NCI-H2081 (cell line): ENCODE data around the gene NDUFAF2.
"Not testable (repeated sequence)": the region's sequence is repeated elsewhere in the genome, so short reads cannot be mapped to it uniquely, and the experiment has no call there.

Experiments used
- DNase-seq, 2 experiments: peaks; one replicate each; lab custom pipeline; 2025; lab: John Stamatoyannopoulos, UW

NDUFAF2 gene

DNA sequence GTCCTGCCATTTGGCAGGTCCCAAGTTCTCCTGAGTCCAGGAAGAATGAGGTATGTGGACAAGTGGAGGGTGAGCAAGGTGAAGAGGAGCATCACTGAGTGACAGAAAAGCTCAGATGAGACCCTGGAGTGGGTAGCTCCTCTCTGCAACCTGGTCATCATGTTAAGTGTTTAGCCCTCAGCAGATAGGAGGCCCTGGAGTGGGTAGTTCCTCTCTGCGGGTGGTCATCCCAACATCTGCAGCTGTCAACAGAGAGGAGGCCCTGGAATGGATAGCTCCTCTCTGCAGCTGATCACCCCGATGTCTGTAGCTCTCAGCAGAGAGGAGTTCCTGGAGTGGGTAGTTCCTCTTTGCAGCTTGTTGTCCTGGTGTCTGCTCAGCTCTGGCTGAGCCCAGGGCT is 48.4 kb downstream of the NDUFAF2 start:
- DNase-seq = no peak

DNA sequence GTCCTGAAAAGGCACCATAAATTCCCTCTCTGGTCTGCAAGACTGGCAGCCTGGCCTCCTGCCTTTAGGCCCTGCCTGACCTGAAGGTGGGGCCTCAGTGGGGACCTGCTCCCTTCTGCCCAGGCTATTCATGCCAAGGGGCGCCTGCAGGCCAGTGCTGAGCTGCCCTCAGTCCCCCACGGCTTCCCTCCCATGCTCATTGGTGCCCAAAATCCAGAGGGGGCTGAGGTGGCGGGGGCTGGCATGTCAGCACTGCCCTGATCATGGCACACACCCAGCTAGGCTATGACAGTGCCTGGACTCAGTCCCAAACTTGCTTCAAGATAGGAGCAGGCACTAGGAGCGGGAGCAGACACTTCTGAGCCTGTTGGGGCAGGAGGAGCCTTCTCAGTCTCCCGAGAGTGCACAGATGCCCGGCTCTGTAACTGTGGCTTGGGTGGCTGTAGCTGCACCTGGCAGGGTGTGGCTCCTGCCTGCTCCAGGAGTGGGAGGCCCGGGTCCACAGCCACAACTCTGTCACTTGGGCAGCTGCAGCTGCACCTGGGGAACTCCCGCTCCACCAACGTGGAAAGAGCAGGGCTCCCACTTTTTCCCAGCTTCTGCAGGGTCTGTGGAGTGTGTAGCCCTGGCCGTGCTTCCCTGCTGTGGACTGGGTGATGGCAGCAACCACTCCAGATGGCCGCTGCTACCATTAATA is 49.0 kb downstream of the NDUFAF2 start:
- DNase-seq = no peak

DNA sequence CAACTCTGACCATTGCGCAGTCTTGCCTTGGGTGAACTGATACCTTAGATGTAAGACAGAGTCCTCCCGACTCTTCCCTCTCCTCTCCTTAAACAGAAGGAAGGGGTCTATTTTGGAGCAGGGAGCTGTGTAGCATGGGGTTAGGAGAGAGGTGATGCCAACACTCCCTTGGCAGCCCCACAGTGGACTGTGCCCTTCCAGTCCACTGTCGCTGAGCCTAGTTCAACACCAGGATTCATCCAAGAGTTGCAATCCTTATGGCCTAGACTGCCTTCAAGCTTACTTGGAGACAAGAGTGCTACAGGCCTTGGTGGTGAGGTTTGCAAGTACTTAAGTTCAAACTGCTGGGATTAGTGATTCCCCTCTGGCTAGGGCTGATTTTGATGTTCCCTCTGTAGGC is 51.4 kb downstream of the NDUFAF2 start:
- no peak for DNase-seq

DNA sequence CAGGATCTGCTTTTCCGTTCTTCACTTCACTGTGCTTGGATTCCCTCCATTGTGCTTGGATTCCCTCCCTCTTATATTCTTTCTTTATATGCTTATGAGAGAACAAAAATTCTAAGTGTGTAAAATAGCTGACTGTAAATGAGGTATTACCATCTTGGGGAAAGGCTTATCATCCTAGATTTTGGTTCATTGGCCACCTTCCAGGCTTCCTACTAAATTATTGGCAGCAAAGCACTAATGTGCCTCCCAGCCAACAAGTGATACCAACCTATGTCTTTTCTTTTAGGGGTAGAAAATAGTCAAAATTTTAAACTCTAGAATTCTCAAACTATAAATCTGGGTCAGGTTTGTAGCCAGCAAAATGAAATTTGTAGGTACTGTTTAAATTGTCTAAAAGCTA is 52.7 kb downstream of the NDUFAF2 start:
- no peak for DNase-seq

DNA sequence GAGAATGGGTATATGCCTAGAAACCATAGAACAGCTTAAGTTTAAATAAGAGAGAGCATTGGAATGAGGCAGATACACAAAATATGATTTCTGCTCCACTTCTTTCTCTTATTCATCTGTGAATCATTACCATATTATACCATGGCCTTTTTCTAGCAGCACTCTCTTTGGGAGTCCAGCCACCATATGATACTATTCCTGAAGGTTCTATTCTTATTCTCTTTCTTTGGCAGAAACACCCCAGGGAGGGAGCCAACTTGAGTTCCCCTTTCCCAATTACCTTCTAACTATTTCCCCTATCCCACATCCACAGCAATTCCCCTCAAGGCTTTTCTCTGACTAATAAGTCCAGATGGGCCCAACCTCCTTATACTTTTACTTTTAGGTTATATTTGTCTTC is 55.9 kb downstream of the NDUFAF2 start:
- no peak for DNase-seq

DNA sequence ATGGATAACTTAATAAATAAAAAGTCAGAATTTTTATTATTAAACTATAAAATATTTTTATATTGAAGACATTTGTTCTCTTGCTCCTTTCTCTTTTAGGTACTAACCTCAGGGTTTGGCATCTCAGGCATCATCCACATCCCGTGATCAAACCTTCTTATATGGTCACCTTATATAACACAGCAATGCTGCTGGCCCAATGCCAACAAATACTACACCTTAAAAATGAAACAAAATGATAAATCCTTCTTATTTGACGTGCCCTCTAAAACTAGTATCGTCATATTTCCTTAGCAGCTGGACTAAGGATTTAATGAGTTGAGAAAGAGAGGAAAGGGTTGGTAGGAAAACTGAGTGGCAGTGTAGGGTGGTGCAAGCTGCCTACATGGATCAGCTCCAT is 56.6 kb downstream of the NDUFAF2 start:
- DNase-seq = no peak

DNA sequence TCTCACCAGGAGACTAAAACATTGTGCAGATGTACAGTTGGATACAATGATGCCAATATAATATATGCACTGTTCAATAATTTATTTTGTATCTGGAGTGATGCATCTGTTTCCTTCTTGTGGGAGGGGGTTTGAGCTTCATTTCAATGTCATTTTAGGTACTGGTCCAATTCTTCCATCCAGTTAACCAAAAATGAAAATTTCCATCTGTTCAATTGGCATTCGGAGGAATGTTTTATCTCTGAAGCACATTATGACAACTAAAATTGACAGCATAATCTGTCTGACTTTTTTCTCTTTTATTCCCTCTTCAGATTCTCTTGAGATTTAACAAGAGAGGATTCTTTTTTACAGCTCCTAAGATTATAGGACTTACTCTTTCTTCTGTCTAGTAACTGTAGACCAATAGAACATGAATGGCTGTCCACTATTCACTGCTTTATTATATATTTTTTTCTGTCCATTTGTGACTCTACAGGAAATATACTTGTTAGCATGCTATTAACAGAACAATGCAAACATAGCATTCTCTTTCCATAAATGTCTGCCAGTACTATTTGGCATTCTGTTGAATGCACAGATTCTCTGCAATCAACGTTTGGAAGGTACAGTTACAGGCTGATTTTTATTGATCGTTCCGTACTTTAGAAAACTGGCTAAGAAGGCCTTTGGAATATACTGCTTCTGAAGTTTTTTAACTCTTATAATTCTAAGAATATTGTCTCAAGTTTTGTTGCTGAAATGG is 57.8 kb downstream of the NDUFAF2 start:
- DNase-seq = no peak

DNA sequence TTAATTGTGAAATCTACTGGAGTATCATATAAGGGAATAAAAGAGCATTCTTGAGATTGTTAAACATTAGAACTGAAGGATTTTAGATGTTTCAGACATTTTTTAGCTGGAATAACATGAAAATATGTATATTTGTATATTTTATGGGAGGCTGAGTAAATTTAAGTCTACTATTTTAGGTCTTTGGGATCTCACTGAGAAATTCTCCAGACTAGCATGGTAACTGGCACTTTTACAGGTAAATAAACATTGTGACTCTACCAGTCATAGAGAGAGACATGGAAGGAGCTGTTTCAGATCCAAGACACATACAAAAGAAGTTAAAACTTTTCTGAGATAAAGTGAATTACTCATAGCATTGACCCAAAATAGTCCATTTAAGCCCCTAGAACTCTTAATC is 59.4 kb downstream of the NDUFAF2 start:
- no peak for DNase-seq

DNA sequence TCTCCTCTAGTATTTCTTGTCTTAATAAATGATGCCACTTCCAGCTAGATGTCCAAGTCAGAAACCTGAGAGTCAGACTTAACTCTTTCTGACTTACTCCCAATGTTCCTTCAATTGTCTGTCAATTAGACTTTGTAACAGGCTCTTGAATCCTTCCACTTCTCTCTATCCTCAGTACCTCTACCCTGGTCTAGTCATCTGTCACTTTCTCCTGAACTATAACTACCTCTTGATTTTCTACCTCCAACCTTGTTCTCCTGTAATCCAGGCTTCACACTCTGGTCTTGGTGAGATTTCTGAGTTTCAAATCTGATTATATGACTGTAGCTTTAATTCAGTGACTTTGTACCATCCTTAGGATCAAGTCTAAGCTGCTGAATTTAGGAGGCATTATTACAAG is 64.9 kb downstream of the NDUFAF2 start:
- no peak for DNase-seq

DNA sequence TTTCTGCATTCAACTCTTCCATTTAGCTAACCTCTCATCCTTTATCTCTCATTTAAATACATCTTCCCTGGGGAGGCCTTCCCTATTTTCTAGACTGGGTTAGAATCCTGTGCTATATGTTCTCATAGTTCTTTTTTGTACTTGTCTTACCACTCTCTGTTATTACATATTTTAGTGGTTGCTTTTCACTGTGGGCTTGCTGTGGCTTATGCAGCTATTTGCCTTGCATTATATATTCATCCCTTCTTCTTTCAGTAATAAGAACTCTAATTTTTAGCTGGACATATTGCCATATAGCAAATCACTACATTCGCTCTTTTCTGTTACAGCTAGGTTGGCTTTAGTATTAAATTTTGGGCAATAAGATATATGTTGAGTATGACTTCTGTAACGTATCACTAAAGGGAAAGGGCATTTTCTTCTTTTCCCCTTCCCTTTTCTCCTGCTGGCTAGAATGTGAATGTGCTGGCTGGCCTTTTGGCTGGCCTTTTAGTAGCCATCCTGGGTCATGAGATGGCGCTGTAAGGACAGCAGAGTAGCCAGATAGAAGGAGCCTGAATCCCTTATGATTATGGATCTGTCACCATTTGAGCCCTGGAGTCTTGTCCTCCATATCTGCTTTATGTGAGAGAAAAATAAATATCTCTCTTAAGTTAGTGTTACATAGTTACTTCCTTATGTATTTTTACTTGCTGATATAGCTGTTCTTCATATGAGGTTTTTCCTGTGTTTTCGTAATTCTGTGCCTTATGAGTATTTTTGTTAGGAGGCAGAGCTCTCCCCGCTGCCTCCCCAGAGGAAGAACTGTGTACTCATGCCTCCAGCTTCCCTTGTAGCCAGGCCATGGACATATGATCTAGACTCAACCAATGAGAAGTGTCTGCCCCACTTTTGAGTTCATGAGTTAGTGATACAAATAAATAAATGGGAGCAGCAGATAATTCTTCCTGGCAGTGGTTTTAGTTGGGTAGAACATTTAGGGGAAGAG is 65.8 kb downstream of the NDUFAF2 start:
- DNase-seq = no peak

DNA sequence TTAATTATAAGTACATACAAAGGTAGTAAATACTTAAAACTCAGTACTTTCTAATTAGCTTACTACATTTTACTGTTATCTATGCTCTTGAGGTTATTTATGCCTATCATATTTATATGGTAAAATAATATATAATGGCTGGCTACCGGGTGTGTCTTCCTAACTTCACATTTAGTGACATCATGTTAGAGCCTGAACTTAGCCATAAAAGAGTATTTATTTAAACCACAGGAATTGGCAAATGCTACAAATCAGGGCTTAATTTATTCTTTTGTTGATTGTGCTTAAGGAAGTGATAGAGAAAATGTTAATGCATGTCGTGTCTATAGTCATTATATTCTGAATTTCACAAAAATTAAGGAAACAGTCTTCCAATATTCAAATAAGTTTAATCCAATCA is 73.1 kb downstream of the NDUFAF2 start:
- DNase-seq = peak in 1 of 2 experiments; percentile 7

DNA sequence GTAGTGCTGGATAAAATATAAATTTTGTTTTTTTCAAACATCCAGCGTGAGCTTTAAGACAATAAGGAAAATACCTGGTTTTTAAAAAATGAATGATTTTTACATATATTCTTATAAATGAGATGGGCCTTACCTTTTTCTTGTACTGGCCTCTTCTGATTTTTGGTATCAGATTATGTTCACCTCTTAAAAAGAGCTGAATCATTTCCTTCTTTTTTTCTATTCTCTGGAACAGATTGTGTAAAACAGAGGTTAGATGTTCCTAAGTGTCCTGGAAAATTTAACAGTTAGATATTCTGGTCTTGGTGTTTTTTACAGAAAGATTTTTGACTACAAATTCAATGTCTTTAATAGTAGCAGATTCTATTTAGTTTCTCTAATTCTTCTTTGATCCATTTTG is 74.6 kb downstream of the NDUFAF2 start:
- no peak for DNase-seq

DNA sequence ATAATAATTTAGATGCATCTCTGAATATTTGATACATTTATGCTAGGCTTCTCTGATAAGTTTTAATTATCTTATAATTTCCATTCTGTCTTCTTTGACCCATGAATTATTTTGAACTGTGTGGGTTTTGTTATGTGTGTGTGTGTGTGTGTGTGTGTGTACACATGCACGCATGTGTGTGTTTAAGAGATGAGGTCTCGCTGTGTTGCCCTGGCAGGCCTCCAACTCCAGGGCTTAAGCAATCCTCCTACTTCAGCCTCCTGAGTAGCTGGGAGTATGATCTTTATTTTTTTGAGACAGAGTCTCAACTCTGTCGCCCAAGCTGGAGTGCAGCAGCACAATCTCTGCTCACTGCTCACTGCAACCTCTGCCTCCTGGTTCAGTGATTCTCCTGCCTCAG is 75.4 kb downstream of the NDUFAF2 start:
- peak in 1 of 2 experiments; percentile 25 for DNase-seq

DNA sequence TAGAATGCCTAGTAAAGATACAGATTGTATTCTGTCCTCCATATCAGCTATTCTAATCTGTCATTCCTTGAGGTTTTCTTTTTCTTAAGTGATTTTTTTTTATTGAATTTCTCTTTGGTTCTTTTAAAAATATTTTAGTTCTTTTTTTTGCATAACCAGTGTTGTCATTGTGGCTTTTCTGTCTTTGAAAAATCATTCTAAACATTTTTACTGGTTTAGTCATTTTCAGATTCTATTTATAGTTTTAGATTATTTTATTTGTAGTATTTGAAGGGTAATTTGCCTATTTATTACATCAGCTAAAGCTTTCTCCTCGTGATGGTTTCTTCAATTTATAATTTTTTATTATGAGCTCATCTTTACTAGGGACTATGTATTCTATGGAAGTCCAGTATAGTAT is 78.1 kb downstream of the NDUFAF2 start:
- DNase-seq = no peak

DNA sequence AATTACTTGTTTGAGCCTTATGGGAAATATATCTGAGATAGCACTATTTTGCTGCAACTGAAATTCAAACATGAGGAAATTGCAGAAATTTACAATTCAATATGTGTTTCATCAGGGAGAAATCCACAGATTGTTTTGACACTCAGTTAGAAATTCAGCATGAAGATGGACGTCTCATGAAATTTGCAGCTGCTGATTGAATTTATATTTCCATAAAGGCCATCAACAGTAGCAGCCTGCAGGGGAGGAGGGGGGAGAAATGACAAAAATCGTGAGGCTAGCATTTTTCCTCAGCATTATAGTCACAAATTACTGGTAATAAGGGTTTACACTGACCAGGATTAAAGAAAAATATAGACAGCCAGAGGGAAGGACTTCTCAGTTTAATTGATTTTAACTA is 81.0 kb downstream of the NDUFAF2 start:
- no peak for DNase-seq

DNA sequence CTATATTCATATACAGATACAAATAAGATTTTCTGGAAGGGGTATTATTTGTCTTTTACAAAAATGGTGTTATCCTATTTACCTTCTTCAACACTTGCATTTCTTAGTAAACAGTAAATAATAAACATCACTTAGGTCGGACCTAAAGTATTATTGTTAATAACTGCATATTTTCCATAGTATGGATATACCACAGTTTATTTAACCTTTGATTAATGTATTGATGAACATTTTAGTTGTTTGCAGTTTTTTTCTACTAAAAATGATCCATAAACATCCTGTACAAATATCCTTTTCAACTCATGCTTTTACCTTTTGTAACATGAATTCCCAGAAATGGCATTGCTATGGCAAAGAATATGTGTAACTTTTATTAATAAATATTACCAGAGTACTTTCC is 83.4 kb downstream of the NDUFAF2 start:
- DNase-seq = no peak

DNA sequence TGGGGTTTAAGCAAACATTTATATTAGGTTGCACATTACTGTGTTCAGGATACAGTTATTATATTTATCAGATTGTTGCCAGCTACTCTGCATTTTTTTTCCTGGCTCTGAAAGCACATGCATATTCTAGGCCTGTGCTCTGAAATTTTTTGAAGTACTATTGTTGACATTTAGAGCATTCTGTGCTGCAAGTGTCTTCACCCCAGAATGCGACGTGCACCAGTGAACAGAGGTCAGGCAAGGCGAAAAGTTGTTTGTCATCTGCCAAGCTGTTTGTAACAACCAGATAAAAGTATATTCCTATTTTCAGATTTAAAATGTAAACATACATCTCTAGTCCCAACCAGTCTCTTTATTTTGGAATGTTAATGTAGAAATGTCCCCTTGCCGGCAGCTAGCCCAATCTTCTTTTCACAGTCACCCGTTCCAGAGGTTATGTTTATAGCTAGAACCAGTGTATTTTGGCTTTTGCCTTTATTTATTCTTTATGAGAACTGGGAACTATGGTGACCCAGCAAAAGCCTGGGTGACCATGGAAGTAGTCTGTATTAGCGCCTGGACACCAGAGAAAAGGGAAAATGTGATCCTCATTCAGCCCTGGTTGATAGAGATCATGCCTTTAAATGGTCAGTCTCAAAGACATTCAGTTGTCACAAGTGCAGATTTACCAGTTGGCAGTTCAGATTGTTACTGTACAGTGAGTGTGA is 84.6 kb downstream of the NDUFAF2 start:
- no peak for DNase-seq

DNA sequence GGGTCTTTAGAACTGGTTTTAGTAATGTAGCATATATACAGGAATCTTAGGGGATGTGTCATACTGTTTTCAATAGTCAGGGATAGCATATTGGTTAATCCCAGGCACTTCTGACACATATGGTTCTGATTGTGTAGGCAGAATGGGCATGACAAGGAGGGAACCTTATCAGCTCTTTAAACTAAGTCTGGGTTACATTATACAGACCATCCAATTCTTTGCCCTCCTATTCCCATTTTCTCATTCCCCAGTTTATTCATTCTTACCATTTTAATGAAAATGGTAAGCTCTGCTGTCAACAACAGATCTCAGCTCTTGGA is 85.1 kb downstream of the NDUFAF2 start:
- no peak for DNase-seq

DNA sequence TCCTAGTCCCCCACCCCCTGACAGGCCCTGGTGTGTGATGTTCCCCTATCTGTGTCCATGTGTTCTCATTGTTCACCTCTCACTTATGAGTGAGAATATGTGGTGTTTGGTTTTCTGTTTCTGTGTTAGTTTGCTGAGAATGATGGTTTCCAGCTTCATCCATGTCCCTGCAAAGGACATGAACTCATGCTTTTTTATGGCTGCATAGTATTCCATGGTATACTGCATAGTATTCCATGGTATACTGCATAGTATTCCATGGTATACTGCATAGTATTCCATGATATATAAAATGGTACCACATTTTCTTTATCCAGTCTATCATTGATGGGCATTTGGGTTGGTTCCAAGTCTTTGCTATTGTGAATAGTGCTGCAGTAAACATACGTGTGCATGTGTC is 86.3 kb downstream of the NDUFAF2 start:
- not testable (repeated sequence) for DNase-seq

DNA sequence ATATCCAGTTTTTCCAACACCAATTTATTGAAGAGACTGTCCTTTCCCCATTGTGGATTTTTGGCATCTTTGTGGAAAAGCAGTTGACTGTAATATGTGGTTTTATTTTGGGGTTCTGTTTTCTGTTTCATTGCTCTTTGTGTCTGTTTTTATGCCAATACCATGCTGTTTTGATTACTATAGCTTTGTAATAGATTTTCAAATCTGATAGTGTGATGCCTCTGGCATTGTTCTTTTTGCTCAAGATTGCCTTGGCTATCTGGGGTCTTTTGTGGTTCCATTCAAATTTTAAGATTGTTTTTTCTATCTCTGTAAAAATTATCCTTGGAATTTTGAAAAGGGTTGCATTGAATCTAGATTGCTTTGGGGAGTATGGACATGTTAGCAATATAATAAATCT is 99.5 kb downstream of the NDUFAF2 start:
- DNase-seq = no peak

DNA sequence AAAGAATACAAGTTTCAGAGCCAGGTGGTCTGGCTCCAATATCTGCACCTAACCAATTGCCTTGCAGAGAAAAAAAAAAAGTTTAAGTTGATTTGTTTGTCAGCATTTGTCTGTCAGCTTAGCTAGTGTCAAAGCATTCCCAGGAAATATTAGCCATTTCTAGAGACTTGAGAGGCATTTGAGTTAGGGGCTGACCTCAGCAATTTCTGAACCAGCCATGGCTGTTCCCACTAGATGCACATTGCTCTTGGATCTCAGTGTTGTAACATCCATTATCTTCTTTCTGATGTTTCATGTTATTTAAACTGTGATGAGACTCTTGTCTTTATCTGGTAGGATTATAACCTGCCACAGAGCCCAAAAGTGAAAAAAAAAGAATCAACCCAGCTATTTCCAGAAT is 102.3 kb downstream of the NDUFAF2 start:
- DNase-seq = no peak

DNA sequence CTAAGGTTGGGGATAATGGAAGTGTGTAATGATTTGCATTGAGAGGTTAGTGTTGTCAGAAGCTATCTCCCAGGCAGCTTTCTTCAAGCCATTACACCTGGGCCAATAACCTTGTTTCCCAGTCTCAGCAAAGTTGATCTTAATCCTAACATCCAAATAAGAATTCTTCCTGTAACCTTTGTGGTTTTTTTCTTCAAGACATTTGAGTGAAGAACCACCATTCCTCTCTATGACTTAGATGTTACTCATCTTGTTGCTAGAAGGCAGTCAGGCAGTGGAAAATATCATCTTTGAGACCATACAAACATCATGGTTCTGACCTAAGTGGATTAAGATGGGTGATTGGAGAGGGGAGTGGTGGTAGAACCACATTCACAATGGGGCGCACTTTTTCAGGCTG is 103.5 kb downstream of the NDUFAF2 start:
- DNase-seq = no peak
